B cell (primary cell): ENCODE data around the gene BCAN.

Source experiments
- EZH2 ChIP-seq: IDR thresholded peaks from 2 replicates; pipeline ENCODE4 v1.6.1; 2012; ENCODE audit warnings: borderline replicate concordance, low read depth, mild to moderate bottlenecking, moderate library complexity, low read length; ENCODE audit not compliant: insufficient read depth, poor library complexity, severe bottlenecking
- TF ChIP-seq, protein P1 (sequence below): fragments of 200-600 bp; IDR thresholded peaks from one replicate; pipeline ENCODE4 v1.8.0; 2022; ENCODE audit warnings: antibody characterized with exemption, mild to moderate bottlenecking

DNA sequence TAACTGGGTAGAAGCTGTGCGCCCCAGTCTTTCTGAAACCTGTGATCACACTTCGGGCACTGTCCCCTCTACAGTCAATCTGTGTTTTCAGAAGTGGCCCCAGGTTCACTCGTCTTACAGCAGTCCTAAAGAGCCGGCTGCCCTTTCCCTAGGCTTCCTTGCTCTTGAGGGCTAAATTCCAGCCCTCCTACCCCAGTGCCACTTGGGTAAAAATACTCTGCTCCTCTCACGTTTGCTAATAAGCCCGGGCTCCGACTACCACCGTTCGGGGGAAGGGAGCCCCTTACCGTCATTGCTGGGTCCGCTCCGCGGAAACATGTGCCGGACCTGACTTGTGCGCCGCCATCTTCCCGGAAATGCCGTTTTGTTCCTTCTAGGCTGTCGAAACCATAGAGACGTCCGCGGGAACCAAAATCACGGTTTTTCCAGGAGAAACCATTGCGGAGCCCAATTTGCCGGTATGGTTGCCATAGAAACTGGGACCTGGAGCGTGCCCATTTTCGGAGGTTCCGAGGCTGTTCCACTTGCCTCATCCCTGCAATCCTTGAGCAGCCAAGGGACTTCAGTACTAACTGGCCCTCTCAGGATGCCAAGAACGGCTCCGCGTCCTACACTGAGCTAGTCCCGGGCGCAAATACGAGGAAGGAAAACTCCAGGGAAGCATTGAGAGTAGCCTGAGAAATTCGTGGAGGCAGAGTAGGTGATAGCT is 40.6 kb upstream of the BCAN start, which contains the start of gene GPATCH4:
- TF ChIP-seq, protein P1, sequence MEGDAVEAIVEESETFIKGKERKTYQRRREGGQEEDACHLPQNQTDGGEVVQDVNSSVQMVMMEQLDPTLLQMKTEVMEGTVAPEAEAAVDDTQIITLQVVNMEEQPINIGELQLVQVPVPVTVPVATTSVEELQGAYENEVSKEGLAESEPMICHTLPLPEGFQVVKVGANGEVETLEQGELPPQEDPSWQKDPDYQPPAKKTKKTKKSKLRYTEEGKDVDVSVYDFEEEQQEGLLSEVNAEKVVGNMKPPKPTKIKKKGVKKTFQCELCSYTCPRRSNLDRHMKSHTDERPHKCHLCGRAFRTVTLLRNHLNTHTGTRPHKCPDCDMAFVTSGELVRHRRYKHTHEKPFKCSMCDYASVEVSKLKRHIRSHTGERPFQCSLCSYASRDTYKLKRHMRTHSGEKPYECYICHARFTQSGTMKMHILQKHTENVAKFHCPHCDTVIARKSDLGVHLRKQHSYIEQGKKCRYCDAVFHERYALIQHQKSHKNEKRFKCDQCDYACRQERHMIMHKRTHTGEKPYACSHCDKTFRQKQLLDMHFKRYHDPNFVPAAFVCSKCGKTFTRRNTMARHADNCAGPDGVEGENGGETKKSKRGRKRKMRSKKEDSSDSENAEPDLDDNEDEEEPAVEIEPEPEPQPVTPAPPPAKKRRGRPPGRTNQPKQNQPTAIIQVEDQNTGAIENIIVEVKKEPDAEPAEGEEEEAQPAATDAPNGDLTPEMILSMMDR: no peak
- TF ChIP-seq EZH2: no peak
